ENCODE data around the gene IRAG1. TPM values are rescaled to one million over a fixed set of nuclear protein-coding genes. Genes with fewer than 3 reads are reported as not detected.

IRAG1 gene
- total and polyA plus RNA-seq, 9 donors: 5.8 to 89.5 (median 29.8) TPM

- TF ChIP-seq CTCF (IDR thresholded peaks at IDR 0.05): no peak
- TF ChIP-seq POLR2A (IDR thresholded peaks at IDR 0.05): no peak
- no peak for TF ChIP-seq EP300 (IDR thresholded peaks at IDR 0.05)
- Histone ChIP-seq H3K4me1 (ENCODE audit: insufficient read depth) (peaks cover 5% of the 10 kb centered on the region), H3K27ac (no peak overlapping the region), H3K27me3 (no peaks in the 10 kb centered on the region), H3K36me3 (no peaks in the 10 kb centered on the region), H3K4me3 (no peak overlapping the region), H3K9me3 (no peaks in the 10 kb centered on the region)
- intact Hi-C loops (cut with DNase I): loop anchor here in 2 of 4 donors (10.0 kb wide), 5 partner anchors 106 to 976 kb away; partner anchors contain the start of gene LYVE1 (in 1 of the 2)
- WGBS, 3 donors: 30 to 57% (median 40%) methylated on average over 3 of the region's 3 CpGs
- DNase-seq: no peak
These were observed 37.6 kb upstream of the IRAG1 start for GRCh38 chr11:10731064-10731680.

GRCh38 chr11:10730151-10730550, 36.6 kb upstream of the IRAG1 start:
- Histone ChIP-seq H3K4me1 (ENCODE audit: insufficient read depth) (peaks cover 3% of the 10 kb centered on the region), H3K9me3 (no peaks in the 10 kb centered on the region), H3K36me3 (no peaks in the 10 kb centered on the region), H3K4me3 (no peak overlapping the region), H3K27ac (no peak overlapping the region), H3K27me3 (no peaks in the 10 kb centered on the region)
- TF ChIP-seq POLR2A (IDR thresholded peaks at IDR 0.05): no peak
- TF ChIP-seq CTCF (IDR thresholded peaks at IDR 0.05): no peak
- TF ChIP-seq EP300 (IDR thresholded peaks at IDR 0.05): no peak
- intact Hi-C loops (cut with DNase I): loop anchor here in 2 of 4 donors (10.0 kb wide), 5 partner anchors 105 to 975 kb away; partner anchors contain the start of gene LYVE1 (in 1 of the 2)
- 91 to 96% (median 93%) methylated on average over 3 of the region's 3 CpGs for WGBS, 3 donors
- DNase-seq: no peak

- H3K4me1 ChIP-seq (ENCODE audit: insufficient read depth): peaks cover 3% of the 10 kb centered on the region
- H3K27ac ChIP-seq: no peak overlapping the region
- H3K9me3 ChIP-seq: no peaks in the 10 kb centered on the region
- no peak for DNase-seq
- TF ChIP-seq EP300 (IDR thresholded peaks at IDR 0.05) (no peak), POLR2A (IDR thresholded peaks at IDR 0.05) (no peak), CTCF (IDR thresholded peaks at IDR 0.05) (no peak)
- H3K36me3 ChIP-seq: no peaks in the 10 kb centered on the region
- WGBS, 3 donors: 56 to 69% (median 63%) methylated on average over 20 of the region's 20 CpGs
- H3K27me3 ChIP-seq: no peaks in the 10 kb centered on the region
- H3K4me3 ChIP-seq: no peak overlapping the region
- intact Hi-C loops (cut with DNase I): loop anchor here in 1 of 4 donors (5.0 kb wide), 1 partner anchor 37 kb away; the partner anchor contains the start of gene IRAG1
These were observed 35.4 kb upstream of the IRAG1 start for GRCh38 chr11:10728789-10729472.

- Histone ChIP-seq H3K27me3 (no peaks in the 10 kb centered on the region), H3K4me3 (no peak overlapping the region), H3K27ac (no peak overlapping the region), H3K9me3 (no peaks in the 10 kb centered on the region), H3K4me1 (ENCODE audit: insufficient read depth) (peaks cover 3% of the 10 kb centered on the region), H3K36me3 (no peaks in the 10 kb centered on the region)
- 92 to 97% (median 92%) methylated on average over 3 of the region's 3 CpGs for WGBS, 3 donors
- TF ChIP-seq CTCF (IDR thresholded peaks at IDR 0.05) (no peak), EP300 (IDR thresholded peaks at IDR 0.05) (no peak), POLR2A (IDR thresholded peaks at IDR 0.05) (no peak)
- intact Hi-C loops (cut with DNase I): loop anchor here in 1 of 4 donors (5.0 kb wide), 1 partner anchor 36 kb away; the partner anchor contains the start of gene IRAG1
- DNase-seq: no peak
These were observed 34.6 kb upstream of the IRAG1 start for GRCh38 chr11:10728154-10728553.

Data from ovary (tissue), 9 donors.